Caco-2 (cell line): Measurements from ENCODE around the gene SEMA6B. TPM values are rescaled to one million over a fixed set of nuclear protein-coding genes. Genes with fewer than 3 reads are reported as not detected.

Experiments
- BruUV-seq: library from RNA; stranded (reverse); fragments of 400-500 nt; replicated peaks from 2 replicates; lab custom pipeline; 2021; lab: Mats Ljungman, UMichigan
- CTCF ChIA-PET: fragments of 300-600 bp; sonication (Branson Sonifier 250); formaldehyde crosslinking; loops from one replicate; lab custom pipeline; 2022; ENCODE audit warnings: antibody characterized with exemption; lab: Charles Lee
- POLR2A ChIA-PET: fragments of 300-600 bp; sonication (Branson Sonifier 250); formaldehyde crosslinking; loops from one replicate; lab custom pipeline; 2022; ENCODE audit warnings: antibody characterized with exemption; lab: Charles Lee
- DNase-seq, 2 experiments: peaks; one replicate each; pipeline versions ENCODE4 v3.0.0 to v3.0.0-alpha.2; 2020 to 2022
- H3K27me3 ChIP-seq: replicated peaks from 2 replicates; pipeline ENCODE4 v1.6.0; 2011; ENCODE audit warnings: low read length; ENCODE audit not compliant: control insufficient read depth, insufficient read depth
- H3K36me3 ChIP-seq: 2 replicates; pipeline ENCODE4 v1.5.1; 2011; ENCODE audit warnings: low read length; ENCODE audit not compliant: control insufficient read depth, insufficient read depth
- H3K4me1 ChIP-seq: fragments of 250-450 bp; sonication (Bioruptor Pico); 2 replicates; pipeline ENCODE4 v1.5.1; 2020; ENCODE audit warnings: mild to moderate bottlenecking
- H3K4me3 ChIP-seq: 2 replicates; pipeline ENCODE4 v1.5.1; 2011; ENCODE audit warnings: low read depth, mild to moderate bottlenecking, control low read depth, low read length
- H3K9me3 ChIP-seq: fragments of 250-450 bp; sonication (Bioruptor Pico); 2 replicates; pipeline ENCODE4 v1.5.1; 2020; ENCODE audit warnings: mild to moderate bottlenecking, moderate library complexity
- H3K27ac Mint-ChIP-seq: one replicate; pipeline ENCODE4 v1.8.0; 2022; ENCODE audit warnings: mixed read lengths; ENCODE audit not compliant: unreplicated experiment
- H3K27me3 Mint-ChIP-seq: one replicate; pipeline ENCODE4 v1.8.0; 2022; ENCODE audit warnings: mixed read lengths; ENCODE audit not compliant: insufficient read depth, unreplicated experiment
- H3K36me3 Mint-ChIP-seq: one replicate; pipeline ENCODE4 v1.8.0; 2022; ENCODE audit warnings: mild to moderate bottlenecking, mixed read lengths; ENCODE audit not compliant: insufficient read depth, unreplicated experiment
- H3K4me1 Mint-ChIP-seq: one replicate; pipeline ENCODE4 v1.8.0; 2022; ENCODE audit warnings: low read depth, mixed read lengths; ENCODE audit not compliant: unreplicated experiment
- H3K4me3 Mint-ChIP-seq: one replicate; pipeline ENCODE4 v1.8.0; 2022; ENCODE audit warnings: mild to moderate bottlenecking, moderate library complexity, mixed read lengths; ENCODE audit not compliant: unreplicated experiment
- H3K9me3 Mint-ChIP-seq: one replicate; pipeline ENCODE4 v1.8.0; 2022; ENCODE audit warnings: mixed read lengths; ENCODE audit not compliant: unreplicated experiment
- CTCF ChIP-seq, 2 experiments: fragments of 200-600 bp in 1 of 2; IDR thresholded peaks; 1 replicate in 1 of 2; 2 replicates in 1 of 2; pipeline versions ENCODE4 v1.5.1 to v1.8.0; 2011 to 2022; ENCODE audit warnings: antibody characterized with exemption in 1 of 2, control low read depth in 1 of 2, inconsistent platforms in 1 of 2, low read depth in 1 of 2, low read length in 1 of 2, mild to moderate bottlenecking in 1 of 2, moderate library complexity in 1 of 2; ENCODE audit not compliant: insufficient read depth in 1 of 2, severe bottlenecking in 1 of 2, unreplicated experiment in 1 of 2
- intact Hi-C: fragments of 100-400 bp; cut with micrococcal nuclease; formaldehyde crosslinking; loops from one replicate; pipeline ENCODE4 v1.10.0; 2022; ENCODE audit not compliant: unreplicated experiment
- total RNA-seq: library from RNA; stranded (reverse); gene quantifications from 2 replicates; pipeline ENCODE4 v1.2.3, GENCODE V29; 2022

SEMA6B gene
- total RNA-seq, 1 experiment from 2014 or later, result 0.39 TPM

GRCh38 chr19:4588291-4588761, 28.8 kb upstream of the SEMA6B start:
- no peak for DNase-seq
- POLR2A ChIA-PET, result no interaction called here
- Mint-ChIP-seq H3K27me3 (peaks cover 7% of the 10 kb centered on the region), H3K9me3 (no peaks in the 10 kb centered on the region), H3K27ac (no peak overlapping the region), H3K4me3 (no peak overlapping the region), H3K4me1 (no peaks in the 10 kb centered on the region), H3K36me3 (no peaks in the 10 kb centered on the region)
- intact Hi-C loops, result loop anchor here (5.0 kb wide), 1 partner anchor 34 kb away; no protein-coding TSS in a partner anchor
- H3K36me3 ChIP-seq, result no peaks in the 10 kb centered on the region
- TF ChIP-seq CTCF (IDR thresholded peaks at IDR 0.05; ENCODE audit: insufficient read depth in 1 of 2, low read depth in 1 of 2, low read length in 1 of 2, severe bottlenecking in 1 of 2, unreplicated experiment in 1 of 2), result no peak
- H3K27me3 ChIP-seq, result no peaks in the 10 kb centered on the region
- no TSS peak for BruUV-seq
- no peak overlapping the region for H3K4me3 ChIP-seq
- H3K4me1 ChIP-seq, result peaks cover 8% of the 10 kb centered on the region
- H3K9me3 ChIP-seq, result no peaks in the 10 kb centered on the region
- CTCF ChIA-PET, result no interaction called here

GRCh38 chr19:4587527-4587926, 28.0 kb upstream of the SEMA6B start:
- TF ChIP-seq CTCF (IDR thresholded peaks at IDR 0.05; ENCODE audit: insufficient read depth in 1 of 2, low read depth in 1 of 2, low read length in 1 of 2, severe bottlenecking in 1 of 2, unreplicated experiment in 1 of 2), result no peak
- H3K9me3 Mint-ChIP-seq, result no peaks in the 10 kb centered on the region
- no peaks in the 10 kb centered on the region for H3K27me3 ChIP-seq
- H3K4me1 Mint-ChIP-seq, result peaks cover under 1% of the 10 kb centered on the region
- DNase-seq, result no peak
- peaks cover 8% of the 10 kb centered on the region for H3K4me1 ChIP-seq
- H3K4me3 Mint-ChIP-seq, result no peak overlapping the region
- BruUV-seq, result no TSS peak
- no peaks in the 10 kb centered on the region for H3K9me3 ChIP-seq
- POLR2A ChIA-PET, result no interaction called here
- H3K4me3 ChIP-seq, result no peak overlapping the region
- H3K27me3 Mint-ChIP-seq, result peaks cover 8% of the 10 kb centered on the region
- no peak overlapping the region for H3K27ac Mint-ChIP-seq
- intact Hi-C loops, result loop anchor here (5.0 kb wide), 1 partner anchor 35 kb away; no protein-coding TSS in a partner anchor
- H3K36me3 Mint-ChIP-seq, result no peaks in the 10 kb centered on the region
- H3K36me3 ChIP-seq, result no peaks in the 10 kb centered on the region
- CTCF ChIA-PET, result no interaction called here

GRCh38 chr19:4586691-4587090, 27.2 kb upstream of the SEMA6B start:
- no peak for TF ChIP-seq CTCF (IDR thresholded peaks at IDR 0.05; ENCODE audit: insufficient read depth in 1 of 2, low read depth in 1 of 2, low read length in 1 of 2, severe bottlenecking in 1 of 2, unreplicated experiment in 1 of 2)
- H3K27me3 ChIP-seq, result no peaks in the 10 kb centered on the region
- CTCF ChIA-PET, result interaction anchor here (0.6 kb wide), 1 partner anchor 19 kb away, joined by 3 read pairs; no protein-coding TSS in a partner anchor
- Mint-ChIP-seq H3K36me3 (no peaks in the 10 kb centered on the region), H3K4me1 (peaks cover 9% of the 10 kb centered on the region), H3K27me3 (peaks cover 14% of the 10 kb centered on the region), H3K4me3 (no peak overlapping the region), H3K9me3 (no peaks in the 10 kb centered on the region), H3K27ac (no peak overlapping the region)
- POLR2A ChIA-PET, result no interaction called here
- H3K9me3 ChIP-seq, result no peaks in the 10 kb centered on the region
- DNase-seq, result no peak
- H3K4me3 ChIP-seq, result no peak overlapping the region
- no TSS peak for BruUV-seq
- H3K36me3 ChIP-seq, result no peaks in the 10 kb centered on the region
- H3K4me1 ChIP-seq, result peaks cover 13% of the 10 kb centered on the region
- intact Hi-C loops, result loop anchor here (5.0 kb wide), 1 partner anchor 36 kb away; no protein-coding TSS in a partner anchor
